Activated T-cell treated with anti-CD3 and anti-CD28 coated beads, Interleukin-2, amount 50 U/mL, for 72 hours (primary cell): Measurements from ENCODE around the gene ZBTB7C. TPM values are rescaled to one million over a fixed set of nuclear protein-coding genes. Genes with fewer than 3 reads are reported as not detected.

Experiments used
- ATAC-seq, 2 donors: fragments of 150-1000 bp; cut with Tn5 transposase; replicated peaks in 1 of 2; 2 replicates each; pipeline ENCODE4 v1.10.0; 2021; ENCODE audit warnings: moderate library complexity in 2 of 2, mild to moderate bottlenecking in 1 of 2
- DNase-seq, 2 donors: peaks; one replicate each; pipeline ENCODE4 v3.0.0; 2021 to 2022; ENCODE audit warnings: mixed read lengths in 1 of 2
- H3K27ac Mint-ChIP-seq: one replicate; pipeline ENCODE4 v1.8.0; 2022; ENCODE audit warnings: mild to moderate bottlenecking, moderate library complexity, mixed read lengths
- H3K27me3 Mint-ChIP-seq: one replicate; pipeline ENCODE4 v1.8.0; 2022; ENCODE audit warnings: low read depth, mixed read lengths
- H3K36me3 Mint-ChIP-seq, 2 donors: one replicate each; pipeline ENCODE4 v1.8.0; 2022; ENCODE audit warnings: mixed read lengths in 2 of 2, mild to moderate bottlenecking in 1 of 2; ENCODE audit not compliant: insufficient read depth in 2 of 2
- H3K4me1 Mint-ChIP-seq: one replicate; pipeline ENCODE4 v1.8.0; 2022; ENCODE audit warnings: low read depth, mixed read lengths
- H3K4me3 Mint-ChIP-seq, 2 donors: one replicate each; pipeline ENCODE4 v1.8.0; 2022; ENCODE audit warnings: mild to moderate bottlenecking in 2 of 2, mixed read lengths in 2 of 2, moderate library complexity in 2 of 2
- H3K9me3 Mint-ChIP-seq, 2 donors: one replicate each; pipeline ENCODE4 v1.8.0; 2022; ENCODE audit warnings: mixed read lengths in 2 of 2
- total RNA-seq, 2 donors: library from RNA; stranded (reverse); gene quantifications; one replicate each; pipeline ENCODE4 v1.2.3, GENCODE V29; 2022

ZBTB7C gene
- total RNA-seq, 2 donors from 2014 or later = 0.05 TPM; not detected in 1

DNA sequence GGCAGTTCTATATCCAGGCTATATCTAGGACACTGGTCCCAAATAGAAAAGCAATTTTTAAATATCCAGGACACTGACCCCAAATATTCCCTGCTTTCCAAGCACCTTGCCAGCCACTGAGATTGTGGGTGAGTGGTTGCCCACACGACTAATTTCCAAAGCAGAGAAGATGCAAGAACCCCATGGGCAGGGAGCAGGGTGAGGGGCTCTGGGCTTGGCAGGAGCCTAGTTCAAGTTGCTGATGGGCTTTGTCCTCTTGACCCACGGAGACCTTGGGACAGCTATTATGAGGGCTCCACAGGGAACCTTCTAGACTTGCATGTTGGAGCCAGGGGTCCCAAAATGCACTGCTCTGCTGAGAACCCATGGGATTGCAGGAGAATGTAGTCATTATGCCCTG, 332.7 kb downstream of the ZBTB7C start:
- no peak overlapping the region for H3K27ac Mint-ChIP-seq
- DNase-seq (no peak), ATAC-seq (no peak)
- H3K36me3 Mint-ChIP-seq = no peaks in the 10 kb centered on the region
- peaks cover 4% of the 10 kb centered on the region for H3K27me3 Mint-ChIP-seq
- no peak overlapping the region for H3K4me3 Mint-ChIP-seq
- no peaks in the 10 kb centered on the region for H3K9me3 Mint-ChIP-seq
- H3K4me1 Mint-ChIP-seq = no peaks in the 10 kb centered on the region

DNA sequence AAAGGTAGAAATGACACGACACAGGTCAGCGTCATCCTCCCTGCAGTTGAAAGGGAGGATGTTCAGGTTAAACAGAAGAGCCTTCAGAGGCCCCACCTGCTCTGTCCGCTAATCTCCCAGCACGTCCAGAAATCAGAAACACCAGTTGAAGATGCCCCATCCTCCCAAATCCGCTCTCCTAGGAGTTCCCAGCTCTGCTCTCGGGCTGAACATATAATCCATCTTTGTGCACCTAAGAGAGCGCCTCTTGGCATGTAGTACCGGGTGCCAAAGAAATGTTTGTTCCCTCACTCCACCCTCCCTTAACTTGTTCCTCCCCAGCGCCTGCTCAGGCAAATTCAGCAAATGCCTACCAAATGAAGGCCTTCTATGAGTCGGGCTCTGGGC, 333.5 kb downstream of the ZBTB7C start:
- Mint-ChIP-seq H3K4me1 (no peaks in the 10 kb centered on the region), H3K36me3 (no peaks in the 10 kb centered on the region), H3K9me3 (no peaks in the 10 kb centered on the region), H3K4me3 (no peak overlapping the region), H3K27me3 (peaks cover 12% of the 10 kb centered on the region), H3K27ac (no peak overlapping the region)
- DNase-seq (no peak), ATAC-seq (no peak)

DNA sequence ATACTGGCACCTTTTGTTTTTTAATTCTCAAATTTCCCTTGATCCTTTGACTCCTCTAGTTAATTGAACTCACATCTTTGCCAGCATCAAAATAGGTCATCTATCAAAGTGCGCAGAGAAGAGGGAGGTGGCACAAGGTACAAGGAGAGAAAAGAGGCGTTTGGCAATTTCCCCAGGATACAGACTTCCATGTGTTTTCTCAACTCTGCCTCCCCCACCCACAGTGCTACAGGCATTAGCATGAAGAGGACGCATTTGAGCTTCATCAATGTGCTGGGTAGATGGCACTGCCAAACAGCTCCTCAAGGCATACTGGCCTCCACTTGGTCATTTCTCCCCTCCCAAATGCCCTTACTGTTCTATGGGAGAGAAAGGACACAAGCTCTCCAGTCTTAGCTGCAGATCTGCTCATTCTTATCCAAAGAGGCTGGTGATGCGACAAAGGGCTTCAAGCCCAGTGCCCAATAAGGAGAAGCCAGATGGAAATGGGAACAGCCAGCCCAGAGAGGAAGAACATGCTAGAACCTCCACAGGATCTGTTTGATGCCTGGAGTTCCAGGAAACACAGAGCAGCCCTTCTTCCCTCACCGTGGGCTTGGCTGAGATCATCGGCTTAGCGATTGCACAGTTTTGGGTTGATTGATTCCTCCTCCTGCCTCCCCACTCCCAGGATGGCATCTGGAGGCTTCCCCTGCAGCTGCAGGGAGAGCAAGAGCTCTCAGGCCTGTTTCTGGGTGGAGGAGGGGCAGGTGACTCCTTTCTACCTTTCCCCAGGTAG, 334.1 kb downstream of the ZBTB7C start:
- Mint-ChIP-seq H3K27me3 (peaks cover 13% of the 10 kb centered on the region), H3K4me1 (no peaks in the 10 kb centered on the region), H3K36me3 (no peaks in the 10 kb centered on the region), H3K4me3 (no peak overlapping the region), H3K9me3 (no peaks in the 10 kb centered on the region), H3K27ac (no peak overlapping the region)
- ATAC-seq (no peak), DNase-seq (no peak)

DNA sequence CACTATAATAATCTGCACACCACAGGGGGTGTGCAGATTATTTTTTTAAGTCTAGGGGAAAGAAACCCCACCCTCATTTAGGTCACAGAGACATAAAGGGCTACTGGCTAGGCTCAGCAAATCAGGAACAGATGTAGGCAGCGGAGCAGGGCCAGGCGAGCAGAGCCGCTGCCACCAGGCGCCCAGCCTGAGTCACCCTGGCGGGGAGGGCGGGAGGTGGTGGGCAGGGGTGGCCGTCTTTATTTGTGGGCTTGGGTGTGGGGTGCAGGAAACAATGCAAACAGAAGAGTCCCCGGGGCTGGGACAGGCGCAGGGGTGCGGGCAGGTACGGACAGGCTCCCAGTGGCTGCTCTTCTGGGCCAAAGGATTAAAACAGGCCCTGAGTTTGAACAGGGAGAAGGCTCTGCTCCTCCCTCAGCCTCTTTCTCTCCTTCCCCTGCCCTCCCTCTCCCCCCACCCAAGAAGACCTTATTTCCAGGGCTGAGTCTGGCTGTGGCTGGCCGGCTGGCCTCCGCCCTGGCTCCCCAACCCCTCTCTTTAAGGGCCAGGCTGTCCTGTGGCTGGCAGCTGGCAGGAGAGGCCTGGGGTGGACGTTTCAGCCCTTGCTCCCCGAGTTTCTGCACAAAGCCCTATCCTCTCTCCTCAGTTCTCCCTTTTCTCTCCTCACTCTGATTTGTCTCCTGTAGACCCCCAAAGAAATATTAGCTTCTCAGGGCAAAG, 335.8 kb downstream of the ZBTB7C start:
- H3K4me1 Mint-ChIP-seq = no peaks in the 10 kb centered on the region
- peaks cover 13% of the 10 kb centered on the region for H3K27me3 Mint-ChIP-seq
- H3K36me3 Mint-ChIP-seq = no peaks in the 10 kb centered on the region
- ATAC-seq (no peak), DNase-seq (no peak)
- no peaks in the 10 kb centered on the region for H3K9me3 Mint-ChIP-seq
- H3K27ac Mint-ChIP-seq = no peak overlapping the region
- no peak overlapping the region for H3K4me3 Mint-ChIP-seq

DNA sequence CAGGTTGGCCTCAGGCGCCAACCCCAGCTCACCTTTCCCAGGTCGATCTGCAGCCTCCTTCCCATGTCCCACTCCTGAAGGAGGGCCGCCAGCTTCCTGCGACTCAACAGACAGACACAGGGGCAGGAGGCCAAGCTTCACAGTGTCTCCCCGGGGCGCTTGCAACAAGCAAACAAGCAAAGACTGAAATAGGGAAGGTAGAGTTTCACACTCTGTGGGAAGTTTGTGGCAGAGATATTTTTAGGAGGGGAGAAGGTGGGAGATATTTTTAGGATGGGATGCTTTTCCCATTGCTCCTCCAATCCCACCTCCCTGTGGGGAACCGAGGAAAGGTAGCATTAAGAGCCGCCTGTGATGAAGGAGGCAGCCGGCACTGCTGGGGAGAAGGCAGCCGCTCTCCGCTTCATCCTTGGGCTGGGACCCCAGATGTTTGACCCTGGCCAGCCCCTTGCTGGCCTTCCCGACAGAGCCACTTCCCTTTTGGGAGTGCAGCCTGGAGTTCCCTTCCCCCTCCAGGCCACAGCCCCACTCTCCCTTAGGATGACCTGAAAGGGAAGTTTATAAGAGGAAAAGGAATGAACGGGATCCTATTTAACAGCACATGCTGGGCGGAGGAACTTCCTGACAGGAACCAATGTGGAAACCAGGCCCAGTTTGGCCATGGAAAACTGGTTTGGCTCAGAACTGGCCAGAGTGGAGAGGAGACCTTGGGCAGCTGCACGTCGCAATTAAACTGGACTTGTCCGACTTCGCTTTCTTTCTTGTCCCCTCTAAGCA, 336.6 kb downstream of the ZBTB7C start:
- DNase-seq (no peak), ATAC-seq (no peak)
- Mint-ChIP-seq H3K4me1 (no peaks in the 10 kb centered on the region), H3K9me3 (no peaks in the 10 kb centered on the region), H3K4me3 (no peak overlapping the region), H3K27ac (no peak overlapping the region), H3K27me3 (peaks cover 13% of the 10 kb centered on the region), H3K36me3 (no peaks in the 10 kb centered on the region)

DNA sequence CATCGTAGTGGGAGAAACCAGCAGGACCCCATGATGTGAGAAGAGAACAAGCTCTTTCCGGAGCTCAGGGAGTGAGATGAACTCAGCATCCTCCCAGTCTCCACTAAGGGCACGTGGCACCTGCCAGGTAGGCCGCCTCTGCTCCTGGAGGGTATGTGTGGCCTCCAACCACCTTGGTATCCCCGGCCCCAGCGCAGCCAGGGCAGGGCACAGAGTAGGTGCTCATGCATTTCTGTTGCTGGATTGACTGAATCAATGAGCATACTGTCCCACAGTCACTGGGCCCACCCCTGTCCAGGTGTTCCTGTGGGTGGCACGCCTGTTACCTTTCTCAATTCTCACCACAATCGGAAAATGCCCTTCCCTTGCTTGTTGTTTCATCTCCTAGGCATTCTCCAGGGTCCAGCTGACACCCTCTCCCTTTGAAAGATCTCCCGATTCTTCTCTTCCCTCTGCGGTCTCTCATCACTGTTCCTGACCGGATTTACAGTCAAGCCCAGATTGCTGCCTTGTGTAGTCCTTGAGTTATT, 340.2 kb downstream of the ZBTB7C start:
- Mint-ChIP-seq H3K27ac (no peak overlapping the region), H3K4me1 (no peaks in the 10 kb centered on the region), H3K27me3 (peaks cover 13% of the 10 kb centered on the region), H3K36me3 (no peaks in the 10 kb centered on the region), H3K9me3 (no peaks in the 10 kb centered on the region), H3K4me3 (no peak overlapping the region)
- no peak for ATAC-seq
- DNase-seq = no peak

DNA sequence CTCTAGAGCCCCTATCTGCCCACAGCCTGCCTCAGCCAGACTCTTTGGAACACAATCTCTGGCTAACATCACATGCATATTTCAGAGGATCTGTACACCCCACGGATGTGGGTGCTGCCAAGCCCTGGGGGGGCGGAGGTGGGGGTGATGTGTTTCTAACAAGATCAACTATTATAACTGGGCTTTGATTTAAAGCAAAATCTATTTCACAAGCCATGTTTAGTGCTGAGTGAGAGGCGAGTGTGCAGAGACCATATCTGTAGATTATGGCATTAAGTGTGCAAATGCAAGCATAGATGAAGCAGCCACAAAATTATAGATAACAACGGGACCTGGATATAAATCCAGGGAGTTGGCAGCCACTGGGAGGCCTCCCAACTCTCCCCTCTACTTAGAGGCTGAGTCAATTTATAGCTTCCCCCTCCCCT, 342.9 kb downstream of the ZBTB7C start:
- Mint-ChIP-seq H3K27ac (no peak overlapping the region), H3K4me1 (no peaks in the 10 kb centered on the region), H3K4me3 (no peak overlapping the region), H3K27me3 (peaks cover 6% of the 10 kb centered on the region), H3K36me3 (no peaks in the 10 kb centered on the region), H3K9me3 (no peaks in the 10 kb centered on the region)
- DNase-seq (no peak), ATAC-seq (no peak)

DNA sequence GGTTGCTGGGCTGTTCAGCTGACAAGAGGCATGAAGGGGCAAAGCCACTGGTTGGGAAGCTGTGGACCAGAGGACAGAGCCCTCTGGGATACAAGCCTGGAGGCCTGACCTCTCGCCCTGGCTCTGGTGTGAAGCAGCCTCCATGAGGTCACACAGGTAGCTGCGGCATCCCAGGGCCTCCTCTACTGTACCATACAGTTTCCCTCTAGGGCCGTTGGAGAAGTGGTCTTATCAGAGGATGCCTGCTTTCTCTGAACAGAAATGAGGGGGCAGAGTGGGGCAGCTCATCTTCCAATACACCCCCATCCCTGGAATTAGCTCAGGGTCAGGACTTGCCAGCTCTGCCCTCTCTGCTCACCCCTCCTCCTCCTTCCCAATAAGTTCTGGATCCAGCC, 343.6 kb downstream of the ZBTB7C start:
- no peak overlapping the region for H3K27ac Mint-ChIP-seq
- no peak for DNase-seq
- H3K4me3 Mint-ChIP-seq = no peak overlapping the region
- no peaks in the 10 kb centered on the region for H3K36me3 Mint-ChIP-seq
- H3K9me3 Mint-ChIP-seq = no peaks in the 10 kb centered on the region
- no peak for ATAC-seq
- H3K27me3 Mint-ChIP-seq = peaks cover 3% of the 10 kb centered on the region
- H3K4me1 Mint-ChIP-seq = no peaks in the 10 kb centered on the region

DNA sequence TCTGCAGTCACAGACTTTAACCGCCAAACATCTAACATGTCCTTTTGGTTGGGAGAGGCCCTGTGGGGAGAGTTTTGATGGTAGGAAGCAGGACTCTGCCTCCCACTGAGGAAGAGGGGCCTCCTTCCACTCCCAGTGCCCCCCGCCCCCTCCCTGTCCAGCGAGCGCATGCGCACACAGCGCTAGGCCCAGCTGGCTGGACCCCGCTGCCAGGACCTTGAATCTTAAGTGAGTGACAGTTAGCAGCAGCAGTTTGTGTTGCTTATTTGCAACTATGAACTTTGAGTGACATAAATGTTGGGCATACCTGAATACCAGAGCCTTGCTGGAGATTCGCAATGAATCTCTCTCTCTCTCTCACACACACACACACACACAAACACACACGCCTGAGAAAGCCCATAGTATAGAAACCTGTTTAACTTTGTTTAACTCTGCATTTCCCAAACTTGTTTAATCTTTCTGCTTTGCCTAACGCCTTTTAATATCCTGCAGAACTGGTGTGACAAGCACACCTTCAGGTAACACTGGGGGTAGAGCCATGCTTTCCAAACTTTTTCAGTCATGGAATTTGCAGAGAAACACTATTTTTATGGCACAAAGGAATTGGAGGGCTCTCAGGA, 344.1 kb downstream of the ZBTB7C start:
- Mint-ChIP-seq H3K4me1 (no peaks in the 10 kb centered on the region), H3K9me3 (no peaks in the 10 kb centered on the region), H3K27ac (no peak overlapping the region), H3K27me3 (peaks cover 8% of the 10 kb centered on the region), H3K36me3 (no peaks in the 10 kb centered on the region), H3K4me3 (no peak overlapping the region)
- ATAC-seq = no peak
- DNase-seq = no peak

DNA sequence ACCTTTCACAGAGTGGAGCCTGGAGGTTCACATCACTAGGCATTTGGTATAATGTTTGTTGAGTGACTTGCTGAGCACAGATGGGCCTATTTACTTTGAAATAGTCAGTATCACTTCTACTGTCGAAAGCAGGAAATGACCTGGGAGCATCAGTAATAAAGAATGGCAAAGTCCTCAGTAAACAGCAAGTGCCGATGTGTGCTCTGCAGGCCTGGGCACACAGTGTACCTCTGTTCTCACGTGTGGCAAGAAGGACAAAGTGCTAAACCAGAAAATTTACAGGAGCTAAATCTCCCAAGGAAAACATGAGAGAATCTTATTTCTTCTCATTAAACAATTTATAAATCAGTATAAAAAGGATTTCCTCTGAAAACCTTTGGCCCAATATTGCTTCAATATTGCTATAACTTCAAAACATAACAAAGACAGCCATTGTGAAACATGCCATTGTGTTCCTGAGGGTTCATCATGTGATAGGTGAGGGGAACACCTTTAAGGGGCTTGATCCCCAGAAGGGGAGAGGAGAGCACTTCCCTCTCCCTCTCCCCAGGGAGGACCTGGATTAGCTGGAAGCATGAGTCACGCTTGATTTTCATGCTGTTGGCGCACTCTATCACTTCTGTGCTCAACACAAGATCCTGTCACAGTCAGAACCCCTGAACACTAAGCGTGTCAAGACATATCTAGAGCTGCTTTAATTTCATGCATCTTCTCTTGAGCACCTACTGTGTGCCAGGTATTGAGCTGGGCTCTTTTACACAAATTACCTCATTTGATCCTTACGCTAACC, 347.2 kb downstream of the ZBTB7C start:
- no peaks in the 10 kb centered on the region for H3K4me1 Mint-ChIP-seq
- H3K27me3 Mint-ChIP-seq = peaks cover 35% of the 10 kb centered on the region
- H3K9me3 Mint-ChIP-seq = no peaks in the 10 kb centered on the region
- ATAC-seq (no peak), DNase-seq (no peak)
- H3K36me3 Mint-ChIP-seq = no peaks in the 10 kb centered on the region
- no peak overlapping the region for H3K4me3 Mint-ChIP-seq
- H3K27ac Mint-ChIP-seq = no peak overlapping the region

DNA sequence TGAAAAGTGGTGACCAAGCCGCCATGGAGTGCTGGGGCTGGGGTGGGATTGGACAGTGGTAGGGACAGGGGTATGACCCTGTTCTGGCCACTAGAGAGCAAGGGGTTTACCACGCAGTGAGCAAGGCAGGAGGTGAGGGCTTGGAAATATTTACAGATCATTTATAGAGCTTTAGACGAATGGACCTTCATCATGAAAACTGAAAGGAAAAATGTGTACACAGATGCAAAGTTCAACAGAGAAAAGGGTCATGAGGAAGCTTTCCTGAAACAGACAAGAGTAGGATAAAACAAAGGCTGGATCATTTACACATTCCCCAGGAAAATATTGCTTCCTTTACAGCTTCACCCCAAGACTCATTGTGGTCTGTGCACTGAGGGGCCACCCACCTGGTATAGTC, 348.2 kb downstream of the ZBTB7C start:
- no peak overlapping the region for H3K27ac Mint-ChIP-seq
- no peak overlapping the region for H3K4me3 Mint-ChIP-seq
- DNase-seq (no peak), ATAC-seq (no peak)
- H3K27me3 Mint-ChIP-seq = peaks cover 43% of the 10 kb centered on the region
- H3K9me3 Mint-ChIP-seq = no peaks in the 10 kb centered on the region
- H3K36me3 Mint-ChIP-seq = no peaks in the 10 kb centered on the region
- no peaks in the 10 kb centered on the region for H3K4me1 Mint-ChIP-seq

DNA sequence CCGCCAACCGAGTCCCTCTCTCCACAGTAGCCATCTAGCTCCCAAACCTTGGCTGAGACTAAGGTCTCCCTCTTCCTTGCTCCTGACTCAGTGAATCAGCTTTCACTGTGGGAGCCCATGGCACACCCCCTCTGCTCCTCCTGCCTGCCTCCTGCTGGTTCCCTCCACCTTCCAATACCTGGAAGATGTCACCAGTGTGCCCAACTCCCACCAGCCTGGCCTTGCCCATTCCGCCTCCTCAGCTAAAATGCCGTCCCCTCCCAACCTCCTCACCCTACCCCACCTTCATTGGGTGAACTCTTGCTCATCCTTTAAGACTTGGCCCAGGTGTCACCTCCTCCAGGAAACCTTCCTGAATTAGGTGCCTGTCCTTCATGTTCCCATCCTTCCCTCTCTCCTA, 348.8 kb downstream of the ZBTB7C start:
- Mint-ChIP-seq H3K9me3 (no peaks in the 10 kb centered on the region), H3K27ac (no peak overlapping the region), H3K4me3 (no peak overlapping the region), H3K27me3 (peaks cover 48% of the 10 kb centered on the region), H3K4me1 (no peaks in the 10 kb centered on the region), H3K36me3 (no peaks in the 10 kb centered on the region)
- no peak for DNase-seq
- ATAC-seq = no peak
